Ramos (cell line): ENCODE results near the gene ELAC2.

Source experiments
- in situ Hi-C: fragments of 300-500 bp; cut with MboI; formaldehyde crosslinking; loops from one replicate; pipeline ENCODE4 v1.14.3; 2022; ENCODE audit warnings: low sequenced_read_pairs; ENCODE audit not compliant: unreplicated experiment

The ELAC2 gene

DNA sequence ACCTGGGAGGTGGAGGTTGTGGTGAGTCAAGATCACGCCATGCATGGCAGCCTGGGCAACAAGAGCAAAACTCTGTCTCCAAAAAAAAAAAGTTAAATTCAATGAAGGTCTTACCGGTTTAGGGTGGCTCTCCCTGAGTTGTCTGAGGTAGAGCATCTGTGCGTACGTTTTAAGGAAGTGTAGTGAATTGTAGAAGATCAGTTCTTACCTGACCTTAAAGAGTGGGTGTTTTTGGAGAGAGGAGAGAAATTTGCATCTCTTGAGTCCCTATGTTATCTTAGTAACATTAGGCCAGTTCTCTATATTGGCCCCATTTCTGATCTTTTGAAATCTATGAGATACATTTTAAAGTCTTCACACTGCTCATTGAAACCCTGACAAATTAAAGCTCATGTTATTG lies 56.2 kb downstream of the ELAC2 start:
- in situ Hi-C loops = no loop called here

DNA sequence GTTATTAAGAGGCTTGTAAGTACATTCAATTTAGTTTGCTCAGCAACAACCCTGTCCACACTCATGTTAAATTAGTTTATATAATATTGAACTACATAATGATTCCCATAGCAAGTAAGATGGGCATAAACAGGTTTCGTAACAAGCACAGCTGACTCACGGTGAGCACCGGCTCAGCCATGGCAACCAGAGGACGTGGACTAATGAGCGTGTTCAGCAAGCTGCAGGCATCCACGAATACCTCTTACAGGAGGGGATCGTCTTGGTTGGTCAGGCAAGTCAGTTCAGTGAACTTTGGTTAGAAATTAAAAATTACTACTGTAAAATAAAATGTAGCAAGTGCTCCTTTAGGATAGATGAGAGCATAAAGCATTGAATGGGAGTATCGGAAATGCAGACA lies 58.4 kb downstream of the ELAC2 start:
- in situ Hi-C loops = no loop called here

GRCh38 chr17:12958786-12959185 lies 59.0 kb downstream of the ELAC2 start:
- in situ Hi-C loops = no loop called here

- in situ Hi-C loops = no loop called here
Observed at GRCh38 chr17:12955521-12955920, 62.3 kb downstream of the ELAC2 start.

- in situ Hi-C loops = no loop called here
Observed at GRCh38 chr17:12953156-12953555, 64.7 kb downstream of the ELAC2 start.

GRCh38 chr17:12952012-12952411 lies 65.8 kb downstream of the ELAC2 start:
- in situ Hi-C loops = no loop called here

GRCh38 chr17:12947047-12947446 lies 70.8 kb downstream of the ELAC2 start:
- in situ Hi-C loops = no loop called here
